HG03575 (cell line): ENCODE data around the gene AP3B2.

Source experiments
- ATAC-seq: cut with Tn5 transposase; IDR thresholded peaks from one replicate; pipeline ENCODE4 v1.9.1; 2021; ENCODE audit not compliant: unreplicated experiment, insufficient number of reproducible peaks, low FRiP score; ENCODE audit errors: extremely low read depth

Gene AP3B2, protein sequence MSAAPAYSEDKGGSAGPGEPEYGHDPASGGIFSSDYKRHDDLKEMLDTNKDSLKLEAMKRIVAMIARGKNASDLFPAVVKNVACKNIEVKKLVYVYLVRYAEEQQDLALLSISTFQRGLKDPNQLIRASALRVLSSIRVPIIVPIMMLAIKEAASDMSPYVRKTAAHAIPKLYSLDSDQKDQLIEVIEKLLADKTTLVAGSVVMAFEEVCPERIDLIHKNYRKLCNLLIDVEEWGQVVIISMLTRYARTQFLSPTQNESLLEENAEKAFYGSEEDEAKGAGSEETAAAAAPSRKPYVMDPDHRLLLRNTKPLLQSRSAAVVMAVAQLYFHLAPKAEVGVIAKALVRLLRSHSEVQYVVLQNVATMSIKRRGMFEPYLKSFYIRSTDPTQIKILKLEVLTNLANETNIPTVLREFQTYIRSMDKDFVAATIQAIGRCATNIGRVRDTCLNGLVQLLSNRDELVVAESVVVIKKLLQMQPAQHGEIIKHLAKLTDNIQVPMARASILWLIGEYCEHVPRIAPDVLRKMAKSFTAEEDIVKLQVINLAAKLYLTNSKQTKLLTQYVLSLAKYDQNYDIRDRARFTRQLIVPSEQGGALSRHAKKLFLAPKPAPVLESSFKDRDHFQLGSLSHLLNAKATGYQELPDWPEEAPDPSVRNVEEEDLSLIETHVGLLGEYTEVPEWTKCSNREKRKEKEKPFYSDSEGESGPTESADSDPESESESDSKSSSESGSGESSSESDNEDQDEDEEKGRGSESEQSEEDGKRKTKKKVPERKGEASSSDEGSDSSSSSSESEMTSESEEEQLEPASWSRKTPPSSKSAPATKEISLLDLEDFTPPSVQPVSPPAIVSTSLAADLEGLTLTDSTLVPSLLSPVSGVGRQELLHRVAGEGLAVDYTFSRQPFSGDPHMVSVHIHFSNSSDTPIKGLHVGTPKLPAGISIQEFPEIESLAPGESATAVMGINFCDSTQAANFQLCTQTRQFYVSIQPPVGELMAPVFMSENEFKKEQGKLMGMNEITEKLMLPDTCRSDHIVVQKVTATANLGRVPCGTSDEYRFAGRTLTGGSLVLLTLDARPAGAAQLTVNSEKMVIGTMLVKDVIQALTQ

GRCh38 chr15:82709421-82710207, at the start of gene AP3B2:
Gene AP3B2 (minus strand): TSS chr15:82709875. CDS start chr15:82709706, 169 bp downstream.
- no peak for ATAC-seq

- ATAC-seq = no peak
Observed at GRCh38 chr15:82751308-82751707, 41.6 kb upstream of the AP3B2 start.

- no peak for ATAC-seq
Observed at GRCh38 chr15:82750831-82751180, 41.1 kb upstream of the AP3B2 start.

DNA sequence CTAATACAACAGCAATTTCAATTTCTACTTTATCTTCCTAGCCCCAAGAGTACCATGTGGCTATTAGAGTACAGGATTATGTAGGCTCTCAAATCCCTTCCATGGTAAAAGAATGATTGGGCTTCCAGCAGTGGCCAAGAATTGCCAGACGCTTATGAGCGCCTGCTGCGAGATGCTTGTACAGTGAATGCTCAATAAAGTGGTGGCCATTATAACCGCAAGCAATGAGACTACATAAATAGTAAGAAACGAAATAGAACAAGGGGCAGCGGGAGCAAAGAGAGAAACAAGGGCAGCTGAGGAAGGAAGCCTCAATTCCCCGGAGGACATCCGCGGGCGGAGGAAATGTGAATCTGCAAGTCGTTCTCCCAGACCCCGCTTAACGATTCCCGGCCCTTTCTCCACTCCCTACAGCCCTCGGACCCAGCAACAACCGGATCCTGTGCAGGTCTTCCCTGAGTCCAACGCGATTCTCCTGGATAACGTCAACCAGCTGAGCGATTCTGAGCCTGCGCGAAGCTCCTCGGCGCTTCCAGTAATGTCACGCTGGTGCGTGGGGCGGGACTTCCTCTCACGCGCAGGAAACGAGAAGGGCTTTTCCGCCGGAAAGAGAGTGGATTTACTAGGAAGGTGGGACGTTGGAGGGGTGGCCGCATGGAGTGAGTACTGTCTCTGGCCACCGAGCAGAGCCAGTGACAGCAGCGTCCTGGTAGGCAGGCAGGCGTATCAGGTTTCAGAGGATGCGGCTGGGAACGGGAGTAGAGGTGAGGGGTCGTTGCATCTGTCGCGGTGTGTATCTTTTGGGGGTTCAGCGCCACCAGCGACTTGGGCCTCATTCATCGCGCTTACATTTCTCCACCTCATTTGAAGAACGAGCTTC, 40.5 kb upstream of the AP3B2 start:
- ATAC-seq = peak; percentile 54

- ATAC-seq = no peak
Observed at GRCh38 chr15:82748315-82748714, 38.6 kb upstream of the AP3B2 start.

GRCh38 chr15:82743810-82744209, 34.1 kb upstream of the AP3B2 start:
- no peak for ATAC-seq

DNA sequence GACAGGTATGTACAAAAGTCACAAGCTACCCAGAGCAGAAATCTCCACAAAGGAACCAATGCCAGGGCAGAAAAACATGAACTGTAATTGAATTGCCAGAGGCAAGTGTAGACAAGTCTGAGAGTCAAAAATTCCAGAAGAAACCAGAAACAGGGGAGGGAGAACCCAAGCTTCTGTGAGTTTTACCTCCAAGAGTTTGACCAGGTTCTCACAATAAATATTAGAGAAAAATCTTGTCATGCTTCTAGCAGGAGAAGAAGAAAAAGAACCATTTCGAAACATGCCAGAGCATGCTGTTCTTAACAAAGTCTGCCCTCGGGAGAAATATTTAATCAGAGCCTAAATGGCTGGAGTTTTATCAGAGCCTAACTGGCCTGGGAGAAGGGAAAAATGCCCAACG, 32.5 kb upstream of the AP3B2 start:
- no peak for ATAC-seq

DNA sequence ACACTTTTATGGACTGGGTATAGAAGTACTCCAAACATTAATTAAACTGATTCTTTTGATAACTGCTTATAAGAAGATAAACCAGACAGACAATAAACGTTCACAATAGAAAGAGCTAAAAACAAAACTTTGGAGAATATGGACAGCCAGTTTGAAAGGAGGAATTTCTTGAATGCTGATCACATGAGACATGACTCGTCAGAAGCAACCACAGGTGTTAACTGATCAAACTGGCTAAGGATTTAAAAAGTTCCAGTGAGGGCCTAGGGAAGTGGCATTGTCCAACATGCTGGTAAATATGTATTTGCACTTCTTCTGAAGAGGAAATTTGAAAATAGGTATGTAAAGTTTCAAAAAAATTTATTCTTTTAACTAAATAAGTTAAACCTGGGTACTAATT, 29.4 kb upstream of the AP3B2 start:
- no peak for ATAC-seq

DNA sequence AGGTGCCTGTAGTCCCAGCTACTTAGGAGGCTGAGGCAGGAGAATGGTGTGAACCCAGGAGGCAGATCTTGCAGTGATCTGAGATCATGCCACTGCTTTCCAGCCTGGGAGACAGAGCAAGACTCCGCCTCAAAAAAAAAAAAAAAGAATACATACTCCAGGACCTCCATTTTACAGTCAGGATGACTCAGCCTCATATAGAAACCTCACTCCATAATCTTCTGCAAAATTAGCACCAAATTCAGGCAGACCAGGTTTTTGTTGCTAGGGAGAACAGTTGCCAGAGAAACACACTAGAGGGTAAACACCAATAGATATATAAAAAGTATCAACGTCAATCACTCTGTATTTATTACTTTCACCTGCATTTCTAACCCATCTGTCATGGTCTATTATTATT, 28.3 kb upstream of the AP3B2 start:
- no peak for ATAC-seq

GRCh38 chr15:82731527-82731926, 21.9 kb upstream of the AP3B2 start:
- no peak for ATAC-seq

GRCh38 chr15:82730022-82730530, 20.4 kb upstream of the AP3B2 start:
- no peak for ATAC-seq

- ATAC-seq = no peak
Observed at GRCh38 chr15:82726816-82727215, 17.1 kb upstream of the AP3B2 start.

DNA sequence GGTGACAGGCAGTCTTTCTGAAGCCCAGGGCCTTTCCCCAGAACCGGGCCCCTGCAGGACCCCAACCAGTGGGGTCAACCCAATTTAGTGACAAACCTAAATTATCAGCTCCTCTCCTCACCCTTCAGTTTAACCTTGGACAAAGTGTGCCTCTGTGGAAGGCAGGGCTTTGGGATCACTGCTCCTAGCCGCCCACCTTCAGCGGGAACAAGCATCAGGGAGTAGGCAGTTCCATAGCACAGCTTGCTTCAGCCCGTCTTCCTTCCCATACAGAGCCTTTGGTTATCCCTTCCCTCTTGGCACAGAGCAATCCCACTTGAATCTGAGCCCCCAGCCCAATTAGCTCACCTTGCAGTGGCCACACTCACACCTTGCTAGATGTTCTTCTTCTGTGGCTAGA, 5.3 kb upstream of the AP3B2 start:
- ATAC-seq = no peak

- ATAC-seq = no peak
Observed at GRCh38 chr15:82714016-82714415, 4.3 kb upstream of the AP3B2 start.

DNA sequence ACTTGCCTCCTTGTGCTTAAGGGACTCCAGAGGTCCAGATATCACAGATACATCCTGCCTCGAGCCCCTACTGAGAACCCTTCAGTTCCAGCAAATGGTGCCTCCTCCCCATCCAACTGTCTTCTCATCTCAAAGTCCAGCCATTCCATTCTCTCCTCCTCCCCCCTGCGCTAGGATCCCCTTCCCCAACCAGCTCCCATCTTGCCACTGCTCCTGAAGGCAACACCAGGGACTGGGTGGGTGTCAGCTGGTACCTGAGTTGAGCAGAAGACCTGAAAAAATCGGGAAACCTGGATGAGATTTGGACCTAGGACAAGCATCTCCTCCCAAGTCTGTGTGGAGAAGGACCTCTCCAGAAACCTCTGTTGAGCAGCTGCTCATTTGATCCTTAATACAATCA, 2.4 kb upstream of the AP3B2 start:
- ATAC-seq = no peak

DNA sequence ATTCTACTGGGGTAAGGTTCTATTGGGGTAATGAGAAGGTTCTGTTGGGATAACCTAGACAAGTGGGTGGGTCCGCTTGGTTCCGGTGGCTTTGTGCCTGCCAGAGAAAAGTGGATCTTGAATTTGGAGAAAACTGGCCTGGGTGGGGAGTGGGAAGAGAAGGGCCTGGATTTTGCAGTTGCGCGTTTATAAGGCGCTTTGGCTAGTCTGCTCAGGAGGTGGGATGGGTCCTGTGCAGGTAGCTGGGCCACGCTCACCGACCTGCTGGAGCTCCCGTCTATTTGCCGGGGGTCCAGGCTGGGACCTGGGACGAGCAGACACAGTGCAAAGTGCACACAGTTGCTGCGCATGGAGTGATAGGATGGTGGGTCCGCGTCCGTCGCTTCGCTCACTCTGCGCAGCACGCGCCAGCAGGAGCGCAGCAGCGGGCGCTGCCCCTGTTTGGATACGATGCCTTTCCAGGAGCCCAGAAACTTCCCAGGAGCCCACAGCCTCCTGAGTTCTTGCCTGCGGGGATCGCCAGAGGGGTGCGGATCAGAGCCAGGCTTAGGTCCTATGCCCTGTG, 1.3 kb upstream of the AP3B2 start:
- no peak for ATAC-seq

DNA sequence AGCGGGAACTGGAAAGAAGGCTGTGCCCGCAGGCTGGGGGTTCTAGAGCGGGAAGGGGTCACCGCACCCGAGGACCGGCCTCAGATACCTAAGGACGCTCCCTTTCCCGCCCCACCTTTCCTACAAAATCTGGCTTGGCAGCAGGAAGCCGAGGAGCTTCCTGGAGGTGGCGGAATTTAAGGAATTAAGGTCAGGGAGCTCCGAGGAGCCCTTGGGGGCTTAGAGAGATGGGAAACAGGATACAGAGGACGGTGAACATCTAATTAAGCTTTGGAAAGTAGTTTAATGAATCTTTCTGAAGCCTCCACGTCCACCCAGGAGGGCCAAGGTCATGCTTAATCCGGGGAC, 507 bp upstream of the AP3B2 start:
- ATAC-seq = no peak

DNA sequence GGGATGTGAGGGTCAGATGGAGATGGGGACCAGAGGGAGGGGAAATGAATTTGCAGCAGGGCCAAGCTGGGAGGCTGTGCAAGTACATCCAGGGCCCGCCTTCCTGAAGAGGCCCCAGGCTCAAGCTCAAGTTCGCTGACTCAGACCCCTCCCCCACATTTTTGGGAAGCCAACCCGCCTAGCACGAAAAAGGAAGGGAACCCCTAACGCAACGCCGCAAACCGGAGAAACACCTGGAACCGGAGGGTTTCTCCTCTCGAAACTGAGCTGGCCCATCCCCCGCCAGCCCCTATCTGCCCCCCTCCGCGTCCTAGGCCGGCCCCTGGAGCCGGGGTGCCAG, 624 bp downstream of the AP3B2 start:
- no peak for ATAC-seq
